22Rv1 (cell line): Measurements from ENCODE around the gene VIPR2.

Experiments
- CTCF ChIP-seq: fragments of 450-650 bp; IDR thresholded peaks from 2 replicates; pipeline ENCODE4 v1.5.1; 2017; ENCODE audit warnings: mild to moderate bottlenecking
- ZFX ChIP-seq: fragments of 450-650 bp; IDR thresholded peaks from 2 replicates; pipeline ENCODE4 v1.6.1; 2017; ENCODE audit warnings: antibody characterized with exemption, borderline replicate concordance

GRCh38 chr7:159136442-159136841, 8.2 kb downstream of the VIPR2 start:
- no peak for TF ChIP-seq CTCF
- TF ChIP-seq ZFX = no peak
